ENCODE measurements around the gene CCDC88A.
"Not testable (repeated sequence)": the region's sequence is repeated elsewhere in the genome, so short reads cannot be mapped to it uniquely, and the experiment has no call there.

CCDC88A gene

DNA sequence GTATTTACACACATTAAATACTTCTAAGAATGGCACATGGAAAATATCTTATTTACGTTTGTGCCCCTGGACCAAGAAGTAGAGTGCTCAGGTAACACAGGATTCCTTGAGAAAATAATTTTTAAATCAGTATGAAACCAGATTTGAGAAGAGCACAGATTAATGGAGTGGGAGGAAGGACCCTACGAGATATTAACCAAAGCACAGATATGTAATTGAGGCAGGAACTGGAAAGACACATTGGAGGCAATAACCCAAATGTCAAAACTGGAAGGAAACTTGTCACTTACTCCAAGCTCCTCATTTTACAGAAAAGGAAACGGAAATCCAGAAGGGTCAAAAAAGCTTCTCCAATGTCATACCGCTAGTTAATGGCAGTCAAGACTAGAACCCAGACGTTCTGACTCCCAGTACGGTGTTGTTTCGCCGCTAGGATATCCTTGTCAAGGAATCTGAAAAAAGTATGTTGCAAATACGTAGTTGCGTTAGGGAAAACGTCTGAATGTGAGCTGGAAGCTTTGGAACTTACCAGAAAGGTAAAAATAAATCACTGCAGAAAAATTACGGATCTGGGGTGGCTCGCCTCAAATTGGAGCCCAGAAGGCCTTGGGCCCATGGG lies 151.3 kb downstream of the CCDC88A start:
- TF ChIP-seq, protein P1, sequence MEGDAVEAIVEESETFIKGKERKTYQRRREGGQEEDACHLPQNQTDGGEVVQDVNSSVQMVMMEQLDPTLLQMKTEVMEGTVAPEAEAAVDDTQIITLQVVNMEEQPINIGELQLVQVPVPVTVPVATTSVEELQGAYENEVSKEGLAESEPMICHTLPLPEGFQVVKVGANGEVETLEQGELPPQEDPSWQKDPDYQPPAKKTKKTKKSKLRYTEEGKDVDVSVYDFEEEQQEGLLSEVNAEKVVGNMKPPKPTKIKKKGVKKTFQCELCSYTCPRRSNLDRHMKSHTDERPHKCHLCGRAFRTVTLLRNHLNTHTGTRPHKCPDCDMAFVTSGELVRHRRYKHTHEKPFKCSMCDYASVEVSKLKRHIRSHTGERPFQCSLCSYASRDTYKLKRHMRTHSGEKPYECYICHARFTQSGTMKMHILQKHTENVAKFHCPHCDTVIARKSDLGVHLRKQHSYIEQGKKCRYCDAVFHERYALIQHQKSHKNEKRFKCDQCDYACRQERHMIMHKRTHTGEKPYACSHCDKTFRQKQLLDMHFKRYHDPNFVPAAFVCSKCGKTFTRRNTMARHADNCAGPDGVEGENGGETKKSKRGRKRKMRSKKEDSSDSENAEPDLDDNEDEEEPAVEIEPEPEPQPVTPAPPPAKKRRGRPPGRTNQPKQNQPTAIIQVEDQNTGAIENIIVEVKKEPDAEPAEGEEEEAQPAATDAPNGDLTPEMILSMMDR (IDR thresholded peaks at IDR 0.05; ENCODE audit: low read depth, low read length), result no peak
- peak overlapping the region; percentile 93 for H3K4me3 ChIP-seq (ENCODE audit: low read depth, low read length)

DNA sequence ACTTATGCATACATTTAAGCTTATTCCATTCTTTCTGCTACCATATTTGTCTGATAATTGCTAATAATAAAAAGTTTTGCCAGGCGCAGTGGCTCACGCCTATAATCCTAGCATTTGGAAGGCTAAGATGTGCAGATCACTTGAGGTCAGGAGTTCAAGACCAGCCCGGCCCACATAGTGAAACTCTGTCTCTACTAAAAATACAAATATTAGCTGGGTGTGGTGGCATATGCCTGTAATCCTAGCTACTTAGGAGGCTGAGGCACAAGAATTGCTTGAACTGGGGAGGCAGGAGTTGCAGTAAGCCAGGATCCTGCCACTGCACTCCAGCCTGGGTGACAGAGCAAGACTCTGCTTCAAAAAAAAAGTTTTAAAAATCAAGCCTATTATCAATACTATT lies 160.1 kb downstream of the CCDC88A start:
- not testable (repeated sequence) for H3K4me3 ChIP-seq (ENCODE audit: low read depth, low read length)

DNA sequence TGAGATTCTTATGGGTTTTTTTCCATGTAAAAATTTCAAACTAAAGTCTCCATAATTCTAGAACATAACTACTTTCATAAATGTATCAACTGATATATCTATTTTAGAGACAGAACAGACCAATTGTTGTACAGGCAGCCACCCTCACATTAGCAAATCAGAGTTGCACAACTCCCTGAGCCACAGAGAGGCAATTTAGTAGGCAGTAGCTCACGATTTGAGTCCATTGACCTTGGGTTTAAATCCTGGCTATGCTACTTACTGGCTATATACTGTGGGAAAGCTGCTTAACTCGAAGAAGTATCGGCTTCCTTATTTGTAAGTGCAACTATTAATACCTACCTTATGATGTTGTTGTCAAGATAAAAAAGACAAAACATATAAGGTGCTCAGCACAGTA lies 166.8 kb downstream of the CCDC88A start:
- TF ChIP-seq, protein P1 (IDR thresholded peaks at IDR 0.05; ENCODE audit: low read depth, low read length), result no peak
- H3K4me3 ChIP-seq (ENCODE audit: low read depth, low read length), result no peak overlapping the region

DNA sequence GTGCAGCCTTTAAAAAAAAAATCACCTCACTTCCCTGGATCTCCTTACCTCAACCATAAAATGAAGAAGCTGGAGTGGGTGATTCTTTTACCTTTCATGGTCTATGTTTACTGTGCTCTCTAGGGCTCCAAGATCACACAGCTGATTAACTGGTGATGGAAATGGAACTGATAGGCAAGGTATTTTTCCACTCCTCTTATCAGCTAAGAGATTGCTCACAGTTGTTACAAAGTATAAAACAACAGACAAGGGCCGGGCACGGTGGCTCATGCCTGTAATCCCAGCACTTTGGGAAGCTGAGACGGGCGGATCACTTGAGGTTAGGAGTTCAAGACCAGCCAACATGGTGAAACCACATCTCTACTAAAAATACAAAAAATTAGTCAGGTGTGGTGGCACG lies 172.6 kb downstream of the CCDC88A start:
- TF ChIP-seq, protein P1 (IDR thresholded peaks at IDR 0.05; ENCODE audit: low read depth, low read length), result no peak

DNA sequence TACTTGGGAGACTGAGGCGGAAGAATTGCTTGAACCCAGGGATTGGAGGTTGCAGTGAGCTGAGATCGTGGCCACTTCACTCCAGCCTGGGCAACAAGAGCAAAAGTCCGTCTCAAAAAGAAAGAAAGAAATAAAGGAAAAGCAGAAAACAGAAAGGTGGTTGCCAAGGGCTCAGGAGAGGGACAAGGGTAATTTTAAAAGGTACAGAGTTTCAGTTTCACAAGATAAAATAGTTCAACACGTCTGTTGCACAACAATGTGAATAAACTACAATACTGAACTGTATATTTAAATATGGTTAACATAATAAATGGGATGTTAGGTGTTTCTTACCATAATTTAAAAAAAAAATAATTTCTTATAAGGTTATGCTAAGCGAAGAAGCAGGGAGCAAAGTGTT lies 174.2 kb downstream of the CCDC88A start:
- no peak overlapping the region for H3K4me3 ChIP-seq (ENCODE audit: low read depth, low read length)
- TF ChIP-seq, protein P1 (IDR thresholded peaks at IDR 0.05; ENCODE audit: low read depth, low read length), result no peak

More for the DNA sequence above, 172.6 kb downstream of the CCDC88A start:
- no peak overlapping the region for H3K4me3 ChIP-seq (ENCODE audit: low read depth, low read length)

DNA sequence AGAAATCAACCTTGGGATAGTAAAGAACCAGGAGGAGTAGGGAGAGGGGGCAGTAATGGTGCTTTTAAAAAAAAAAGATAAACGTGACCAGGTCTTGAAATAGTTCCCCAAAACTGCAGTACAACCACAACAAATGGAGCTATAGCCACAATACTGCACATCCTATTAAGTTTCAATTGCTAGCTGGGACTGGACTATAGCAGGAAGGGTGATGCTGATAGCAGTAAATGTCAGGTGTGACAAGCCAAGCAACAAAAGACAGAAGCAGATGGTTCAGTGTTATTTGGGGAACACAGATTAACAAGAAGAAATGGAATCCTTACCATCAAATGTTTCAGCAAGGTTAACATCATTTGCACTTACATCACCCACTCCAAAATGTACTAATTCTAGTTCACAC lies 177.0 kb downstream of the CCDC88A start:
- TF ChIP-seq, protein P1 (IDR thresholded peaks at IDR 0.05; ENCODE audit: low read depth, low read length), result no peak
- H3K4me3 ChIP-seq (ENCODE audit: low read depth, low read length), result no peak overlapping the region

DNA sequence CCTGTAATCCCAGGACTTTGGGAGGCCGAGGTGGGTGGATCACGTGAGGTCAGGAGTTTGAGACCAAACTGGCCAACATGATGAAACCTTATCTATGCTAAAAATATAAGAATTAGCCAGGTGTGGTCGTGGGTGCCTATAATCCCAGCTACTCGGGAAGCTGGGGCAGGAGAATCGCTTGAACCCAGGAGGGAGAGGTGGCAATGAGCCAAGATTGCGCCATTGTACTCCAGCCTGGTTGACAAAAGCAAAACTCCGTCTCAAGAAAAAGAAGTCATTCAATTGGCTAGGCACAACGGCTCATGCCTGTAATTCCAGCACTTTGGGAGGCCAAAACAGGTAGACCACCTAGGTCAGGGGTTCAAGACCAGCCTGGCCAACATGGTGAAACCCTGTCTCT lies 178.1 kb downstream of the CCDC88A start:
- not testable (repeated sequence) for H3K4me3 ChIP-seq (ENCODE audit: low read depth, low read length)

DNA sequence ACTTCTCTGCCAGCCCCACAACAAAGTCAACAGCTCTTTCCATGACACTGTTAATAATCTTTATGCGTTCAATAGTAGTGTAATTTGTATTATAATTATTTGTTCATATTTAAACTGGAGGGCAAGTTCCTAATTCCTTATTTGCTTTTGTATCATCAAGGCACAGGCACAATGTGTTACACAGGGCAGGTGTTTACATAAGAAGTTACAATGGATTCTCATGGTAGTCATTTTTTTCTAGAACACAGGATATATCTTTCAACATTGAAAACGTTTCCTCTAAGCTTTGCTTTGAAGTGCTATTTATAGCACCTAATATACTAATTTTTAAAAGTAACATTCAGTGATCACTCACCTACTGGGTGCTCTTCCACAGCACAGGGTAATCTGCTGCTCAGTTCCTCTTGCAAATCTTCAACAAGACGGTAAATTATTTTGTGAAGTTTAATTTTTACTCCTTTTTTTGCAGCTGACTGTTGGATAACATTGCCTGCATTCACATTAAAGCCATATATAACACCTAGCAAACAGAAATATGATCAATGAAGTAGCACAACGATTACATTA lies 179.9 kb downstream of the CCDC88A start:
- H3K4me3 ChIP-seq (ENCODE audit: low read depth, low read length), result no peak overlapping the region
- TF ChIP-seq, protein P1 (IDR thresholded peaks at IDR 0.05; ENCODE audit: low read depth, low read length), result no peak

All from WI38 (cell line).